HepG2 (cell line): Measurements from ENCODE around the gene FAM222A. TPM values are rescaled to one million over a fixed set of nuclear protein-coding genes. Genes with fewer than 3 reads are reported as not detected.

Source experiments
- ATAC-seq: fragments of 200-7000 bp; cut with Tn5 transposase; 3 replicates; pipeline ENCODE4 v1.9.1; 2020; ENCODE audit warnings: mild to moderate bottlenecking, moderate library complexity
- BruUV-seq: library from RNA; stranded (reverse); fragments of 400-500 nt; replicated peaks from 2 replicates; lab custom pipeline; 2021; lab: Mats Ljungman, UMichigan
- CTCF ChIA-PET: fragments of 300-600 bp; formaldehyde crosslinking; extraction: SDS; loops from one replicate; lab custom pipeline; 2021; ENCODE audit warnings: low total read pairs, inconsistent platforms, low intra/inter-chr PET ratio; lab: Yijun Ruan, JAX
- POLR2A ChIA-PET: fragments of 350-600 bp; sonication (Branson Sonifier 250); formaldehyde crosslinking; loops from one replicate; lab custom pipeline; 2020; ENCODE audit warnings: antibody characterized with exemption, inconsistent platforms; lab: Yijun Ruan, JAX
- DNase-seq: peaks from one replicate; pipeline ENCODE4 v3.0.0-alpha.2; 2015; ENCODE audit warnings: low spot score
- FAIRE-seq: peaks from 3 replicates; lab custom pipeline; 2011; peaks lifted over from hg19 to GRCh38; lab: Jason Lieb, UNC
- H2AFZ ChIP-seq: one replicate; pipeline ENCODE4 v1.6.1; 2011; ENCODE audit warnings: low read length, inconsistent platforms
- H3K27ac ChIP-seq: fragments of 300-600 bp; 3 replicates; pipeline ENCODE4 v1.8.0; 2011; ENCODE audit warnings: mixed run types, mild to moderate bottlenecking, mixed read lengths, low read length, inconsistent platforms; ENCODE audit not compliant: insufficient read depth; ENCODE audit errors: extremely low read length
- H3K27me3 ChIP-seq, 2 experiments: fragments of 200-600 bp in 1 of 2; 2 replicates in 1 of 2; 3 replicates in 1 of 2; pipeline versions ENCODE4 v1.6.0 to v1.8.0; 2011; ENCODE audit warnings: low read length in 2 of 2, mild to moderate bottlenecking in 2 of 2, moderate library complexity in 2 of 2, inconsistent platforms in 1 of 2; ENCODE audit not compliant: insufficient read depth in 2 of 2, control insufficient read depth in 1 of 2
- H3K36me3 ChIP-seq, 2 experiments: fragments of 200-600 bp in 1 of 2; replicated peaks in 1 of 2; 2 replicates in 1 of 2; 3 replicates in 1 of 2; pipeline versions ENCODE4 v1.5.1 to v1.8.0; 2011; ENCODE audit warnings: low read length in 2 of 2, inconsistent platforms in 1 of 2; ENCODE audit not compliant: insufficient read depth in 2 of 2, control insufficient read depth in 1 of 2
- H3K4me1 ChIP-seq: 2 replicates; pipeline ENCODE4 v1.5.1; 2012; ENCODE audit warnings: low read length, inconsistent platforms; ENCODE audit not compliant: insufficient read depth
- H3K4me2 ChIP-seq: 2 replicates; pipeline ENCODE4 v1.6.0; 2011; ENCODE audit warnings: low read depth, low read length, inconsistent platforms
- H3K4me3 ChIP-seq, 3 experiments: fragments of 200-600 bp in 1 of 3; sonication (generic), shearing (Covaris generic) in 1 of 3; replicated peaks in 1 of 3; 2 replicates each; pipeline ENCODE4 v1.5.1; 2011 to 2016; ENCODE audit warnings: low read length in 3 of 3, inconsistent platforms in 2 of 3, low read depth in 2 of 3, mild to moderate bottlenecking in 2 of 3, control low read depth in 1 of 3, mixed read lengths in 1 of 3; ENCODE audit not compliant: insufficient read depth in 1 of 3
- H3K79me2 ChIP-seq: one replicate; pipeline ENCODE4 v1.6.1; 2011; ENCODE audit warnings: low read length, inconsistent platforms; ENCODE audit not compliant: insufficient read depth
- H3K9ac ChIP-seq: 2 replicates; pipeline ENCODE4 v1.6.0; 2011; ENCODE audit warnings: mild to moderate bottlenecking, low read depth, low read length, inconsistent platforms; ENCODE audit not compliant: insufficient read depth
- H3K9me3 ChIP-seq: 2 replicates; pipeline ENCODE4 v1.5.1; 2012; ENCODE audit warnings: mild to moderate bottlenecking, low read length
- H4K20me1 ChIP-seq: 2 replicates; pipeline ENCODE4 v1.6.0; 2011; ENCODE audit warnings: inconsistent platforms, mild to moderate bottlenecking, low read length, moderate library complexity; ENCODE audit not compliant: insufficient read depth
- FOSL2 ChIP-seq: sonication (generic); formaldehyde crosslinking; IDR thresholded peaks from 2 replicates; pipeline ENCODE4 v1.4.0; 2020; ENCODE audit warnings: missing genetic modification reagents
- FOXA1 ChIP-seq, 2 experiments: fragments of 450-650 bp in 1 of 2; sonication (generic) in 1 of 2; formaldehyde crosslinking in 1 of 2; IDR thresholded peaks; 2 replicates each; pipeline versions ENCODE4 v1.4.0 to v1.6.1; 2016 to 2020; ENCODE audit warnings: missing genetic modification reagents in 1 of 2
- GABPB1 ChIP-seq: IDR thresholded peaks from 2 replicates; pipeline ENCODE4 v1.6.1; 2016; ENCODE audit warnings: mild to moderate bottlenecking, missing genetic modification reagents, moderate library complexity, missing compliant biosample characterization
- HIVEP1 ChIP-seq: sonication (generic); formaldehyde crosslinking; IDR thresholded peaks from 2 replicates; pipeline ENCODE4 v1.4.0; 2020; ENCODE audit warnings: mild to moderate bottlenecking, missing genetic modification reagents
- KDM2A ChIP-seq: sonication (generic); formaldehyde crosslinking; IDR thresholded peaks from 2 replicates; pipeline ENCODE4 v1.4.0; 2020; ENCODE audit warnings: low read depth, missing genetic modification reagents, borderline replicate concordance
- NFRKB ChIP-seq: fragments of 450-650 bp; IDR thresholded peaks from 2 replicates; pipeline ENCODE4 v1.6.1; 2017
- PRPF4 ChIP-seq: fragments of 200-400 bp; formaldehyde crosslinking; IDR thresholded peaks from 2 replicates; pipeline ENCODE4 v1.6.1; 2016; ENCODE audit warnings: low read length, low read depth; ENCODE audit not compliant: poor library complexity, severe bottlenecking
- ZC3H4 ChIP-seq: sonication (generic); formaldehyde crosslinking; IDR thresholded peaks from 2 replicates; pipeline ENCODE4 v1.4.0; 2020; ENCODE audit warnings: missing genetic modification reagents, borderline replicate concordance
- ZFX ChIP-seq: sonication (generic); formaldehyde crosslinking; IDR thresholded peaks from 2 replicates; pipeline ENCODE4 v1.4.0; 2020; ENCODE audit warnings: mild to moderate bottlenecking, low read depth, missing genetic modification reagents, moderate library complexity
- ZMYM4 ChIP-seq: sonication (generic); formaldehyde crosslinking; IDR thresholded peaks from 2 replicates; pipeline ENCODE4 v1.8.1; 2023; ENCODE audit warnings: mild to moderate bottlenecking, missing genetic modification reagents
- ZNF205 ChIP-seq: IDR thresholded peaks from 2 replicates; pipeline ENCODE4 v1.6.1; 2018; ENCODE audit warnings: missing biosample characterization, missing genetic modification reagents
- ZNF274 ChIP-seq: sonication (generic); formaldehyde crosslinking; IDR thresholded peaks from 2 replicates; pipeline ENCODE4 v1.5.1; 2020; ENCODE audit warnings: mild to moderate bottlenecking, missing genetic modification reagents
- ZNF382 ChIP-seq: sonication (generic); formaldehyde crosslinking; IDR thresholded peaks from 2 replicates; pipeline ENCODE4 v1.5.0; 2020; ENCODE audit warnings: missing genetic modification reagents, mild to moderate bottlenecking, borderline replicate concordance
- ZNF567 ChIP-seq: sonication (generic); formaldehyde crosslinking; IDR thresholded peaks from 2 replicates; pipeline ENCODE4 v1.8.1; 2023; ENCODE audit warnings: mild to moderate bottlenecking, missing genetic modification reagents, borderline replicate concordance
- ZNF713 ChIP-seq: sonication (generic); formaldehyde crosslinking; IDR thresholded peaks from 2 replicates; pipeline ENCODE4 v1.4.0; 2020; ENCODE audit warnings: mild to moderate bottlenecking, missing genetic modification reagents
- WGBS: methylation state at CpG from one replicate; pipeline ENCODE4 v1.1.6; 2017; ENCODE audit warnings: low lambda C conversion rate; 5-methylcytosine and 5-hydroxymethylcytosine counted together
- in situ Hi-C: cut with HindIII; loops from 2 replicates; pipeline ENCODE4 v1.10.0; 2017; ENCODE audit warnings: low pct_unique_long_range_greater_than_20kb; ENCODE audit not compliant: extremely low pct_ligation_motif_present
- intact Hi-C: fragments of 100-400 bp; cut with micrococcal nuclease; formaldehyde crosslinking; loops from one replicate; pipeline ENCODE4 v1.10.0; 2022; ENCODE audit not compliant: unreplicated experiment
- polyA plus RNA-seq, 8 experiments: library from polyadenylated mRNA; depleted of rRNA in 3 of 8; stranded (reverse) in 7 of 8; unstranded in 1 of 8; fragments of >200 nt; fragmentation: Illumina TruSeq in 4 of 8; extraction: Trizol in 4 of 8; gene quantifications; 2 replicates each; pipeline versions ENCODE4 v1.2.1 to v1.2.3, GENCODE V29; 2011 to 2016; ENCODE audit warnings: low read depth in 4 of 8, missing spikeins in 1 of 8, mixed read lengths in 1 of 8; ENCODE audit not compliant: insufficient read depth in 1 of 8
- total RNA-seq, 5 experiments: library from RNA; depleted of rRNA; stranded (reverse); fragments of >200 nt; fragmentation: Illumina TruSeq; extraction: Trizol; gene quantifications; 2 replicates each; pipeline ENCODE4 v1.2.3, GENCODE V29; 2016; ENCODE audit warnings: low read depth in 1 of 5
- TF ChIP-seq, protein P1 (sequence below): sonication (generic); formaldehyde crosslinking; IDR thresholded peaks from 2 replicates; pipeline ENCODE4 v1.5.0; 2020; ENCODE audit warnings: missing genetic modification reagents
- TF ChIP-seq, protein P2 (sequence below): sonication (generic); formaldehyde crosslinking; IDR thresholded peaks from 2 replicates; pipeline ENCODE4 v1.9.0; 2021; ENCODE audit warnings: mild to moderate bottlenecking, missing genetic modification reagents

The FAM222A gene
- total and polyA plus RNA-seq, 2 of the 13 experiments (the other 11 are each of a cell fraction or from before 2014, with no cell fraction given), result 2.7 to 9.6 TPM

DNA sequence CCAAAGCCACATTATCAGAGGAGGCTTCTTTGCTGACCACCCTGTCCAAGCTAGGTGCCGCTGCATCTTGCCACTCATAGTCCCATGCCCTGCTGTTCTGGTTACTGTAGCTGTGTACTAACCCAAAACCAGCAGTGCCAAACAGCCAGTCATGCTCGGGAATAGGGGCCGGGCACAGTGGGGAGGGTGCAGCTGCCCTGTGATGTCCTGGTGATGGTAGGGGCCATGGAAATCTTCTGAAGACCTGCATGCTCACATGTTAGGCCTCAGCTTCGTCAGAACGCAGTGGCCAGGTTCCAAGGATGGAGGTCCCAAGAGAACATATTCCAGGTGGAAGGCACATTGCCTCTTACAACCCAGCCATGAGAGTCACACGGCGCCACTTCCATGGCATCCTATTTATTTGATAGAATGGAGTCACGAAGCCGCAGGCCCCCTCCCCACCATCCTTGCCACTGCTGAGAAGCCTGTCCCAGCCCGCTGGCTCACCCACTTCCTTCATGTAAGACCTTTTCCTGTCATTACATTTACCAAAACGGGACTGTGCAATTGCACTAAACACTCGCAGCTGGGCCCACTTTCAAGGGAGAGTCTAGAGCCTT, 48.5 kb downstream of the FAM222A start:
- ChIA-PET CTCF (no interaction called here), POLR2A (interaction anchor here (0.9 kb wide), 1 partner anchor 40 kb away, joined by 3 read pairs; no protein-coding TSS in a partner anchor)
- intact Hi-C loops (no loop called here), in situ Hi-C loops (no loop called here)
- peaks cover 1 to 6% of the 10 kb centered on the region in 2 experiments; a peak in 2 of 5 replicates for H3K36me3 ChIP-seq
- TF ChIP-seq KDM2A (CRISPR knock-in tag) (no peak), FOXA1 (IDR thresholded peaks at IDR 0.05) (no peak), FOXA1 (CRISPR knock-in tag; IDR thresholded peaks at IDR 0.05) (no peak), NFRKB (no peak), ZC3H4 (CRISPR knock-in tag) (no peak), ZNF567 (no peak), ZMYM4 (no peak), ZNF274 (CRISPR knock-in tag) (no peak), PRPF4 (no peak), FOSL2 (CRISPR knock-in tag) (no peak), GABPB1 (CRISPR knock-in tag) (no peak), ZFX (CRISPR knock-in tag) (no peak), ZNF382 (CRISPR knock-in tag) (no peak), HIVEP1 (CRISPR knock-in tag) (no peak), ZNF205 (CRISPR knock-in tag) (no peak), ZNF713 (CRISPR knock-in tag) (no peak)
- TF ChIP-seq, protein P1, sequence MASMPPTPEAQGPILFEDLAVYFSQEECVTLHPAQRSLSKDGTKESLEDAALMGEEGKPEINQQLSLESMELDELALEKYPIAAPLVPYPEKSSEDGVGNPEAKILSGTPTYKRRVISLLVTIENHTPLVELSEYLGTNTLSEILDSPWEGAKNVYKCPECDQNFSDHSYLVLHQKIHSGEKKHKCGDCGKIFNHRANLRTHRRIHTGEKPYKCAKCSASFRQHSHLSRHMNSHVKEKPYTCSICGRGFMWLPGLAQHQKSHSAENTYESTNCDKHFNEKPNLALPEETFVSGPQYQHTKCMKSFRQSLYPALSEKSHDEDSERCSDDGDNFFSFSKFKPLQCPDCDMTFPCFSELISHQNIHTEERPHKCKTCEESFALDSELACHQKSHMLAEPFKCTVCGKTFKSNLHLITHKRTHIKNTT (CRISPR knock-in tag), result no peak
- TF ChIP-seq, protein P2, sequence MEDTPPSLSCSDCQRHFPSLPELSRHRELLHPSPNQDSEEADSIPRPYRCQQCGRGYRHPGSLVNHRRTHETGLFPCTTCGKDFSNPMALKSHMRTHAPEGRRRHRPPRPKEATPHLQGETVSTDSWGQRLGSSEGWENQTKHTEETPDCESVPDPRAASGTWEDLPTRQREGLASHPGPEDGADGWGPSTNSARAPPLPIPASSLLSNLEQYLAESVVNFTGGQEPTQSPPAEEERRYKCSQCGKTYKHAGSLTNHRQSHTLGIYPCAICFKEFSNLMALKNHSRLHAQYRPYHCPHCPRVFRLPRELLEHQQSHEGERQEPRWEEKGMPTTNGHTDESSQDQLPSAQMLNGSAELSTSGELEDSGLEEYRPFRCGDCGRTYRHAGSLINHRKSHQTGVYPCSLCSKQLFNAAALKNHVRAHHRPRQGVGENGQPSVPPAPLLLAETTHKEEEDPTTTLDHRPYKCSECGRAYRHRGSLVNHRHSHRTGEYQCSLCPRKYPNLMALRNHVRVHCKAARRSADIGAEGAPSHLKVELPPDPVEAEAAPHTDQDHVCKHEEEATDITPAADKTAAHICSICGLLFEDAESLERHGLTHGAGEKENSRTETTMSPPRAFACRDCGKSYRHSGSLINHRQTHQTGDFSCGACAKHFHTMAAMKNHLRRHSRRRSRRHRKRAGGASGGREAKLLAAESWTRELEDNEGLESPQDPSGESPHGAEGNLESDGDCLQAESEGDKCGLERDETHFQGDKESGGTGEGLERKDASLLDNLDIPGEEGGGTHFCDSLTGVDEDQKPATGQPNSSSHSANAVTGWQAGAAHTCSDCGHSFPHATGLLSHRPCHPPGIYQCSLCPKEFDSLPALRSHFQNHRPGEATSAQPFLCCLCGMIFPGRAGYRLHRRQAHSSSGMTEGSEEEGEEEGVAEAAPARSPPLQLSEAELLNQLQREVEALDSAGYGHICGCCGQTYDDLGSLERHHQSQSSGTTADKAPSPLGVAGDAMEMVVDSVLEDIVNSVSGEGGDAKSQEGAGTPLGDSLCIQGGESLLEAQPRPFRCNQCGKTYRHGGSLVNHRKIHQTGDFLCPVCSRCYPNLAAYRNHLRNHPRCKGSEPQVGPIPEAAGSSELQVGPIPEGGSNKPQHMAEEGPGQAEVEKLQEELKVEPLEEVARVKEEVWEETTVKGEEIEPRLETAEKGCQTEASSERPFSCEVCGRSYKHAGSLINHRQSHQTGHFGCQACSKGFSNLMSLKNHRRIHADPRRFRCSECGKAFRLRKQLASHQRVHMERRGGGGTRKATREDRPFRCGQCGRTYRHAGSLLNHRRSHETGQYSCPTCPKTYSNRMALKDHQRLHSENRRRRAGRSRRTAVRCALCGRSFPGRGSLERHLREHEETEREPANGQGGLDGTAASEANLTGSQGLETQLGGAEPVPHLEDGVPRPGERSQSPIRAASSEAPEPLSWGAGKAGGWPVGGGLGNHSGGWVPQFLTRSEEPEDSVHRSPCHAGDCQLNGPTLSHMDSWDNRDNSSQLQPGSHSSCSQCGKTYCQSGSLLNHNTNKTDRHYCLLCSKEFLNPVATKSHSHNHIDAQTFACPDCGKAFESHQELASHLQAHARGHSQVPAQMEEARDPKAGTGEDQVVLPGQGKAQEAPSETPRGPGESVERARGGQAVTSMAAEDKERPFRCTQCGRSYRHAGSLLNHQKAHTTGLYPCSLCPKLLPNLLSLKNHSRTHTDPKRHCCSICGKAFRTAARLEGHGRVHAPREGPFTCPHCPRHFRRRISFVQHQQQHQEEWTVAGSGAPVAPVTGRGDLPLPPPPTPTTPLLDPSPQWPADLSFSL (CRISPR knock-in tag), result no peak
- 96% methylated on average over 11 of the region's 12 CpGs for WGBS
- H3K4me3 ChIP-seq, result no peak overlapping the region
- peaks cover 16% of the 10 kb centered on the region for H3K4me1 ChIP-seq
- ATAC-seq (no peak), FAIRE-seq (no peak), DNase-seq (no peak)
- no peaks in the 10 kb centered on the region for H4K20me1 ChIP-seq
- BruUV-seq, result no TSS peak
- H3K4me2 ChIP-seq, result no peak overlapping the region
- no peaks in the 10 kb centered on the region for H3K9me3 ChIP-seq
- H2AFZ ChIP-seq, result no peak overlapping the region
- H3K9ac ChIP-seq, result no peak overlapping the region
- no peaks in the 10 kb centered on the region for H3K27me3 ChIP-seq
- peaks cover 2% of the 10 kb centered on the region for H3K79me2 ChIP-seq
- H3K27ac ChIP-seq, result no peak overlapping the region
